Lower lobe of right lung (tissue), 2 donors: ENCODE data around the gene ATCAY. TPM values are rescaled to one million over a fixed set of nuclear protein-coding genes. Genes with fewer than 3 reads are reported as not detected.

ENCODE experiments used
- ATAC-seq, 2 donors: fragments of 200-7000 bp; cut with Tn5 transposase; one replicate each; pipeline ENCODE4 v1.9.1; 2020 to 2022; ENCODE audit warnings: mild to moderate bottlenecking in 2 of 2, moderate library complexity in 2 of 2
- DNase-seq: peaks from one replicate; pipeline ENCODE4 v3.0.0-alpha.2; 2020
- H3K27ac ChIP-seq: fragments of 200-600 bp; one replicate; pipeline ENCODE4 v1.8.0; 2022
- H3K27me3 ChIP-seq: fragments of 200-600 bp; one replicate; pipeline ENCODE4 v1.8.0; 2022; ENCODE audit warnings: low read depth
- H3K36me3 ChIP-seq: fragments of 200-600 bp; one replicate; pipeline ENCODE4 v1.8.0; 2022; ENCODE audit warnings: mild to moderate bottlenecking
- H3K4me1 ChIP-seq: fragments of 200-600 bp; one replicate; pipeline ENCODE4 v1.8.0; 2022
- H3K4me3 ChIP-seq: fragments of 200-600 bp; one replicate; pipeline ENCODE4 v1.8.0; 2022; ENCODE audit warnings: mild to moderate bottlenecking
- H3K9me3 ChIP-seq: fragments of 200-600 bp; one replicate; pipeline ENCODE4 v1.8.0; 2022
- intact Hi-C: fragments of 100-400 bp; cut with DNase I; formaldehyde crosslinking; loops from one replicate; pipeline ENCODE4 v1.11.0; 2022
- total RNA-seq: library from RNA; stranded (reverse); fragmentation: NEBNext Ultra II Directional; extraction: Animal tissue kit (Norgen Biotek cat#: 25700); gene quantifications from one replicate; pipeline ENCODE4 v1.2.1, GENCODE V29; 2021
- TF ChIP-seq, protein P1 (sequence below): fragments of 200-600 bp; IDR thresholded peaks from one replicate; pipeline ENCODE4 v1.8.0; 2022; ENCODE audit warnings: antibody characterized with exemption, mild to moderate bottlenecking
- donor health status: DM: no; HTN: yes; CAD: no; lungs with severe emphysema.

Gene ATCAY
- total RNA-seq, 1 donor from 2014 or later = not detected

GRCh38 chr19:3840804-3841203 lies 39.7 kb upstream of the ATCAY start:
- no peak for ATAC-seq
- TF ChIP-seq, protein P1, sequence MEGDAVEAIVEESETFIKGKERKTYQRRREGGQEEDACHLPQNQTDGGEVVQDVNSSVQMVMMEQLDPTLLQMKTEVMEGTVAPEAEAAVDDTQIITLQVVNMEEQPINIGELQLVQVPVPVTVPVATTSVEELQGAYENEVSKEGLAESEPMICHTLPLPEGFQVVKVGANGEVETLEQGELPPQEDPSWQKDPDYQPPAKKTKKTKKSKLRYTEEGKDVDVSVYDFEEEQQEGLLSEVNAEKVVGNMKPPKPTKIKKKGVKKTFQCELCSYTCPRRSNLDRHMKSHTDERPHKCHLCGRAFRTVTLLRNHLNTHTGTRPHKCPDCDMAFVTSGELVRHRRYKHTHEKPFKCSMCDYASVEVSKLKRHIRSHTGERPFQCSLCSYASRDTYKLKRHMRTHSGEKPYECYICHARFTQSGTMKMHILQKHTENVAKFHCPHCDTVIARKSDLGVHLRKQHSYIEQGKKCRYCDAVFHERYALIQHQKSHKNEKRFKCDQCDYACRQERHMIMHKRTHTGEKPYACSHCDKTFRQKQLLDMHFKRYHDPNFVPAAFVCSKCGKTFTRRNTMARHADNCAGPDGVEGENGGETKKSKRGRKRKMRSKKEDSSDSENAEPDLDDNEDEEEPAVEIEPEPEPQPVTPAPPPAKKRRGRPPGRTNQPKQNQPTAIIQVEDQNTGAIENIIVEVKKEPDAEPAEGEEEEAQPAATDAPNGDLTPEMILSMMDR = no peak
- intact Hi-C loops = no loop called here

DNA sequence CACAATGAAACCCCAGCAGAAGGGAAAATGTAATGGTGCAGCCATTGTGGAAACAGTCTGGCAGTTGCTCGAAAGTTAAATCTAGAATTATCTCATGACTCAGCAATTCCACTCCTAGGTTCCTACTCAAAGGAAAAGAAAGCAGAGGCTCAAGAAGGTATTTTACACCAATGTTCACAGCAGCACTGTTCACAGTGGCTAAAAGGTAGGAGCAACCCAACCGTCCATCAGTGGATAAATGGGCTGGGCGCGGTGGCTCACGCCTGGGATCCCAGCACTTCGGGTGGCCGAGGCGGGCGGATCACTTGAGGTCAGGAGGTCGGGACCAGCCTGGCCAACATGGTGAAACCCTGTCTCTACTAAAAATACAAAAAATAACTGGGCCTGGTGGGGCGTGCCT lies 37.5 kb upstream of the ATCAY start:
- Histone ChIP-seq H3K4me1 (no peaks in the 10 kb centered on the region), H3K27ac (no peak overlapping the region), H3K9me3 (no peaks in the 10 kb centered on the region), H3K36me3 (no peaks in the 10 kb centered on the region), H3K27me3 (peaks cover 3% of the 10 kb centered on the region), H3K4me3 (no peak overlapping the region)
- intact Hi-C loops = no loop called here
- ATAC-seq = no peak
- no peak for DNase-seq
- TF ChIP-seq, protein P1 = no peak

More at GRCh38 chr19:3840804-3841203, 39.7 kb upstream of the ATCAY start:
- H3K27ac ChIP-seq = no peak overlapping the region
- H3K9me3 ChIP-seq = no peaks in the 10 kb centered on the region
- no peaks in the 10 kb centered on the region for H3K36me3 ChIP-seq
- H3K4me3 ChIP-seq = no peak overlapping the region
- no peak for DNase-seq
- H3K4me1 ChIP-seq = no peaks in the 10 kb centered on the region
- H3K27me3 ChIP-seq = peaks cover 3% of the 10 kb centered on the region

- Histone ChIP-seq H3K4me3 (no peak overlapping the region), H3K4me1 (no peaks in the 10 kb centered on the region), H3K27me3 (no peaks in the 10 kb centered on the region), H3K36me3 (no peaks in the 10 kb centered on the region), H3K9me3 (no peaks in the 10 kb centered on the region), H3K27ac (no peak overlapping the region)
- intact Hi-C loops = no loop called here
- ATAC-seq = no peak
- TF ChIP-seq, protein P1 = no peak
- DNase-seq = no peak
These were observed 35.9 kb upstream of the ATCAY start for GRCh38 chr19:3844596-3844995.

DNA sequence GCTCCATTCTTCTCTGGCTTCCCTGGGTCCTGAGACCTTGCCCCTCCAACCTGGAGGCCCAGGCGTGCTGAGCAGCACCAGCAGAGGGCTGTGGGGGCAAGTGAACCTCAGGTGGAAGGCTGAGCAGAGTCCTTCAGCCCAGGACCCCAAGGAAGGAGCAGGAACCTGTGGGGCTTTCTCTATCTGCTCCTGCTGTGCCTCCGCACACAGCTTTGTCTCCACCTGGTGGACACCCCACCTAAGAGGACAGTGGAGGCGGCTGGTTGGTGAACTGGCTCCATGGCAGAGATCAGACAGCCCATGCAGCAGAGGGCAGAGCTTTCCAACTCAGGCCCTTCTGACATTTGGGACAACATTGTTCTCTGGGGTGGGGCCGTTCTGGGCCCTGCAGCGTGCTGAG lies 31.4 kb upstream of the ATCAY start:
- Histone ChIP-seq H3K4me3 (no peak overlapping the region), H3K4me1 (no peaks in the 10 kb centered on the region), H3K36me3 (no peaks in the 10 kb centered on the region), H3K27me3 (no peaks in the 10 kb centered on the region), H3K9me3 (peaks cover 18% of the 10 kb centered on the region), H3K27ac (no peak overlapping the region)
- intact Hi-C loops = no loop called here
- TF ChIP-seq, protein P1 = no peak
- DNase-seq (no peak), ATAC-seq (no peak)

DNA sequence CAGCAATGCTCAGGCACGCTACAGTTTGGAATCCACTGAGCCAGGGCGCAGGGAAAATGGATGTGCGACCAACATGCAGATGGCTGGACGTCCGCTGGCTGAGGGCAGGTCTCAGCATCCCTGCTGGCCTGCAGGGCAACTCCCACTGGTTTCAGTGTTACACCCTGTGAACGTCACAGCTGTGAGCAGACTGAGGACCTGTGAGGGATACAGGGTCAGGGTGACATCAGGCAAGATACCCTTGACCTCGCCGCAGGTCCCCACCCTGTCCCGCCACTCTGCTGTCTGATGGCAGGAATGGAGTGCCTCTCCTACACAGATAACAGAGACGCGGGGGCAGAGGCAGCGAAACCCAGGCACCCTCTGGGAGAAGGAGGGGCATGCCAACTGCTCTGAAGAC lies 30.7 kb upstream of the ATCAY start:
- intact Hi-C loops = no loop called here
- Histone ChIP-seq H3K27ac (no peak overlapping the region), H3K27me3 (no peaks in the 10 kb centered on the region), H3K9me3 (peaks cover 18% of the 10 kb centered on the region), H3K36me3 (no peaks in the 10 kb centered on the region), H3K4me1 (no peaks in the 10 kb centered on the region), H3K4me3 (no peak overlapping the region)
- no peak for DNase-seq
- no peak for ATAC-seq
- TF ChIP-seq, protein P1 = no peak
